Amygdala (tissue), 56 donors: ENCODE data around the gene MGMT.

Experiments used
- DNase-seq, 56 donors: peaks; one replicate each; lab custom pipeline; 2025; lab: John Stamatoyannopoulos, UW

The MGMT gene

GRCh38 chr10:129642427-129642826, 175.4 kb downstream of the MGMT start:
- no peak for DNase-seq

GRCh38 chr10:129643266-129643665, 176.2 kb downstream of the MGMT start:
- DNase-seq = no peak

- DNase-seq = no peak
Observed at GRCh38 chr10:129645487-129645886, 178.4 kb downstream of the MGMT start.

GRCh38 chr10:129646973-129647372, 179.9 kb downstream of the MGMT start:
- no peak for DNase-seq

GRCh38 chr10:129647590-129647989, 180.5 kb downstream of the MGMT start:
- no peak for DNase-seq

GRCh38 chr10:129648856-129649255, 181.8 kb downstream of the MGMT start:
- no peak for DNase-seq

- DNase-seq = no peak
Observed at GRCh38 chr10:129652021-129652420, 185.0 kb downstream of the MGMT start.

GRCh38 chr10:129652521-129653201, 185.6 kb downstream of the MGMT start:
- DNase-seq = no peak

GRCh38 chr10:129653428-129653827, 186.4 kb downstream of the MGMT start:
- DNase-seq = no peak

GRCh38 chr10:129653861-129654260, 186.8 kb downstream of the MGMT start:
- no peak for DNase-seq

GRCh38 chr10:129654461-129654860, 187.4 kb downstream of the MGMT start:
- DNase-seq = no peak

- DNase-seq = no peak
Observed at GRCh38 chr10:129655007-129655678, 188.1 kb downstream of the MGMT start.

- no peak for DNase-seq
Observed at GRCh38 chr10:129655679-129656031, 188.6 kb downstream of the MGMT start.

GRCh38 chr10:129656642-129657041, 189.6 kb downstream of the MGMT start:
- no peak for DNase-seq

- no peak for DNase-seq
Observed at GRCh38 chr10:129657297-129658017, 190.4 kb downstream of the MGMT start.

- DNase-seq = no peak
Observed at GRCh38 chr10:129658376-129659072, 191.5 kb downstream of the MGMT start.

GRCh38 chr10:129659508-129660268, 192.6 kb downstream of the MGMT start:
- DNase-seq = no peak

GRCh38 chr10:129660569-129660968, 193.5 kb downstream of the MGMT start:
- no peak for DNase-seq

GRCh38 chr10:129662426-129662825, 195.4 kb downstream of the MGMT start:
- no peak for DNase-seq

GRCh38 chr10:129670124-129670523, 203.1 kb downstream of the MGMT start:
- no peak for DNase-seq
